Measurements from ENCODE around the gene PDAP1. TPM values are rescaled to one million over a fixed set of nuclear protein-coding genes. Genes with fewer than 3 reads are reported as not detected.

PDAP1 gene
- polyA plus RNA-seq, 1 donor (not counting 4 experiments of a cell fraction or from before 2014, with no cell fraction given): 99.1 TPM

DNA sequence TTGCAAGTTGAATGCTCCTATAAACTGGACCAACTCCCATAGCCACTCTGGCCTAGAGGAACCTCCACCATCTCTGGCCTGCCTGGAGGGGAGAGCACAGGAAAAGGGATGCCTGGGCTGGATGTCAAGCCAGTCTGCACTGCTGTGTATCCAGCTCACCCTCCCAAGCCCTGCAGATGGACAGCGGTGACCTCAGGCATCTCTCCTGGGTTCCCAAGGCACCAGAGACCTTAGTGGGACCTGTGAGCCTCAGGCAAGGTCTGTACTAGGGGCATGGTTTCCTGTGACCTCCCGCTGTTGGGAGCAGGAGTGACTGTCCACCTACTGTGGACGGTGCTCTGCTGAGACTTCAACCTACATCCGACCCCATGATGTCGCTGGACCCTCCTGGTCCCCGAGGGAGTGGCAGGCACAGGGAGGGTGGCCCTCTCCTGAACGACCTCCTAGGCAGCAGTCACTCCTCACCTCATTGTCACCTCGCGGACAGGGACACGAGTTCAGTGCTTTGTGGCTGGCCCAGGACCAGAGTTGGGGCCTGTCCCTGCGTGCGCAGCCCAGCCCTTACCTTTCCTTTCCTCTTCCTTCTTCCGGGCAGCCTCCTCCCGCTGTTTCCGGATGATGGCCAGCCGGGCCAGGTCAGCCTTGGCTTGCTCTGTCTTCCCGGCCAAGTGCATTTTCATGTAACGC is 11.0 kb downstream of the PDAP1 start:
- Histone ChIP-seq H3K4me1 (ENCODE audit: control insufficient read depth, extremely low read depth, insufficient read depth, low read length) (peaks cover 3% of the 10 kb centered on the region), H3K4me2 (ENCODE audit: control insufficient read depth, extremely low read depth, insufficient read depth, low read depth, low read length) (no peak overlapping the region), H3K9me3 (ENCODE audit: control insufficient read depth, low read depth, low read length) (no peaks in the 10 kb centered on the region), H2AFZ (ENCODE audit: control insufficient read depth, low read length) (no peak overlapping the region), H4K20me1 (ENCODE audit: control insufficient read depth, extremely low read depth, insufficient read depth, low read length) (peaks cover 35% of the 10 kb centered on the region), H3K27me3 (ENCODE audit: control insufficient read depth, extremely low read depth, insufficient read depth, low read length) (no peaks in the 10 kb centered on the region), H3K36me3 (ENCODE audit: control insufficient read depth in 2 of 2, extremely low read depth in 1 of 2, insufficient read depth in 2 of 2, low read length in 2 of 2) (peaks cover 42 to 63% of the 10 kb centered on the region in 2 experiments), H3K9ac (ENCODE audit: control insufficient read depth, extremely low read depth, insufficient read depth, low read length) (no peak overlapping the region), H3K79me2 (ENCODE audit: control insufficient read depth, insufficient read depth, low read length) (peaks cover 9% of the 10 kb centered on the region), H3K27ac (ENCODE audit: control insufficient read depth, insufficient read depth, low read length) (no peak overlapping the region), H3K9me1 (ENCODE audit: control insufficient read depth, extremely low read depth, insufficient read depth, low read length) (no peaks in the 10 kb centered on the region), H3K4me3 (ENCODE audit: control insufficient read depth in 2 of 3, extremely low read depth in 1 of 3, insufficient read depth in 2 of 3, low read depth in 1 of 3, low read length in 3 of 3) (no peak overlapping the region)
- TF ChIP-seq EZH2 (IDR thresholded peaks at IDR 0.05; ENCODE audit: low read length): no peak
- TF ChIP-seq, protein P1, sequence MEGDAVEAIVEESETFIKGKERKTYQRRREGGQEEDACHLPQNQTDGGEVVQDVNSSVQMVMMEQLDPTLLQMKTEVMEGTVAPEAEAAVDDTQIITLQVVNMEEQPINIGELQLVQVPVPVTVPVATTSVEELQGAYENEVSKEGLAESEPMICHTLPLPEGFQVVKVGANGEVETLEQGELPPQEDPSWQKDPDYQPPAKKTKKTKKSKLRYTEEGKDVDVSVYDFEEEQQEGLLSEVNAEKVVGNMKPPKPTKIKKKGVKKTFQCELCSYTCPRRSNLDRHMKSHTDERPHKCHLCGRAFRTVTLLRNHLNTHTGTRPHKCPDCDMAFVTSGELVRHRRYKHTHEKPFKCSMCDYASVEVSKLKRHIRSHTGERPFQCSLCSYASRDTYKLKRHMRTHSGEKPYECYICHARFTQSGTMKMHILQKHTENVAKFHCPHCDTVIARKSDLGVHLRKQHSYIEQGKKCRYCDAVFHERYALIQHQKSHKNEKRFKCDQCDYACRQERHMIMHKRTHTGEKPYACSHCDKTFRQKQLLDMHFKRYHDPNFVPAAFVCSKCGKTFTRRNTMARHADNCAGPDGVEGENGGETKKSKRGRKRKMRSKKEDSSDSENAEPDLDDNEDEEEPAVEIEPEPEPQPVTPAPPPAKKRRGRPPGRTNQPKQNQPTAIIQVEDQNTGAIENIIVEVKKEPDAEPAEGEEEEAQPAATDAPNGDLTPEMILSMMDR (optimal IDR thresholded peaks at IDR 0.05 in 1 of 3, IDR thresholded peaks at IDR 0.05 in 1 of 3, conservative IDR thresholded peaks at IDR 0.05 in 1 of 3; ENCODE audit: extremely low read depth in 1 of 3, insufficient read depth in 2 of 3, low read length in 3 of 3): no peak
- DNase-seq (ENCODE audit: low read depth, low spot score) (no peak), FAIRE-seq (no peak)
- dilution Hi-C loops (cut with MboI; ENCODE audit: extremely low pct_ligation_motif_present, low sequenced_read_pairs): no loop called here

DNA sequence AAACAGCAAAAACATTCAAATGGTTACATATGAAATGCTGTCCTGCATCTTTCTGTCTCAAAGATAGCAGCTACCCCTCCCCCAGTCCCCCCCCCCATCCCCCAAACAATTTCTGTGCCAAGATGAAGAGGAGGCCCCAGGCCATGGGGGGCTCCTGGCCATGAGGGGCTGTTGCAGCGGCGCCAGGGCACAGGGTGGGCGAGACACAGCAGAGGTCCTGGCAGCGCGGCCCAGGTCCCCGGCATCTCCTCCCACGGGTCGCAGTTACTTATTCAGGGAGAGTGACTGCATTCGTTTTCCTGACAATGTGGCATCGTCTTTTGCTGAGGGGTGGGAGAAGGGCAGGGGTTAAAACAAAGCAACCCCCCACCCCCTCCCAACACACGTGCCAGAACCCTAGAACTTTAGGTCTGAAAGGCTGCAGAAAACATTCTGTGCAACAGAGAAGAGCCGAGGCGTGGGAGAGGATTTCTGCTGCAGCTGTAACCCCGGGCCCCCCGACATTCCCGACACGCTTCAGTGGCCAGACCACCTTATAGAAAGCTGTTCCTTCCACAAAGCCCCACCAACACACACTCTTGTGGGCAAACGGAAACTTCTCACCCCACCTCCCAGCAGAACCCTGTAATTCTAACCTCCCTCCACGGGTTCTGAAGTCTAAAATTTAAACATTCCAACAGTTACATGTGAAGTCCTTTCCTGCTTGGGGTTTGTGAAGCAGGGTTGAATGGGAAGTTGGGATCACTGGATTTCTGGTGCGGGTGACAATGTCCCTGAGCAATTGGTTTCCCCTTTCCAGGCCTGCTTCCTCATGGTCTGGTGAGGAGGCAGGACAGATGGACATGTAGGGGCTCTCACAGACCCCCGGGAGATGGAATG is 11.7 kb downstream of the PDAP1 start:
- TF ChIP-seq EZH2 (IDR thresholded peaks at IDR 0.05; ENCODE audit: low read length): no peak
- TF ChIP-seq, protein P1 (optimal IDR thresholded peaks at IDR 0.05 in 1 of 3, IDR thresholded peaks at IDR 0.05 in 1 of 3, conservative IDR thresholded peaks at IDR 0.05 in 1 of 3; ENCODE audit: extremely low read depth in 1 of 3, insufficient read depth in 2 of 3, low read length in 3 of 3): no peak
- FAIRE-seq: no peak

More for the DNA sequence above, 11.7 kb downstream of the PDAP1 start:
- dilution Hi-C loops (cut with MboI; ENCODE audit: extremely low pct_ligation_motif_present, low sequenced_read_pairs): no loop called here
- peaks cover 8% of the 10 kb centered on the region for H3K4me1 ChIP-seq (ENCODE audit: control insufficient read depth, extremely low read depth, insufficient read depth, low read length)
- H3K9me3 ChIP-seq (ENCODE audit: control insufficient read depth, low read depth, low read length): no peaks in the 10 kb centered on the region
- peaks cover 8% of the 10 kb centered on the region for H3K79me2 ChIP-seq (ENCODE audit: control insufficient read depth, insufficient read depth, low read length)
- H3K27me3 ChIP-seq (ENCODE audit: control insufficient read depth, extremely low read depth, insufficient read depth, low read length): no peaks in the 10 kb centered on the region
- H3K36me3 ChIP-seq (ENCODE audit: control insufficient read depth in 2 of 2, extremely low read depth in 1 of 2, insufficient read depth in 2 of 2, low read length in 2 of 2): peaks cover 46 to 64% of the 10 kb centered on the region in 2 experiments
- H3K27ac ChIP-seq (ENCODE audit: control insufficient read depth, insufficient read depth, low read length): no peak overlapping the region
- no peak overlapping the region for H2AFZ ChIP-seq (ENCODE audit: control insufficient read depth, low read length)
- no peak for DNase-seq (ENCODE audit: low read depth, low spot score)
- peaks cover 40% of the 10 kb centered on the region for H4K20me1 ChIP-seq (ENCODE audit: control insufficient read depth, extremely low read depth, insufficient read depth, low read length)
- no peaks in the 10 kb centered on the region for H3K9me1 ChIP-seq (ENCODE audit: control insufficient read depth, extremely low read depth, insufficient read depth, low read length)
- H3K4me3 ChIP-seq (ENCODE audit: control insufficient read depth in 2 of 3, extremely low read depth in 1 of 3, insufficient read depth in 2 of 3, low read depth in 1 of 3, low read length in 3 of 3): no peak overlapping the region
- no peak overlapping the region for H3K9ac ChIP-seq (ENCODE audit: control insufficient read depth, extremely low read depth, insufficient read depth, low read length)
- H3K4me2 ChIP-seq (ENCODE audit: control insufficient read depth, extremely low read depth, insufficient read depth, low read depth, low read length): no peak overlapping the region
